Gastrocnemius medialis (tissue), 4 donors: ENCODE measurements around the gene PDSS1.

Experiments used
- POLR2A ChIP-seq, 2 donors: fragments of 450-650 bp; IDR thresholded peaks; one replicate each; pipeline ENCODE4 v1.6.1; 2017; ENCODE audit warnings: antibody characterized with exemption in 2 of 2, mild to moderate bottlenecking in 2 of 2, moderate library complexity in 2 of 2
- TF ChIP-seq, protein P1 (sequence below), 5 experiments: fragments of 450-650 bp in 3 of 5; fragments of 200-600 bp in 2 of 5; sonication (generic) in 2 of 5; IDR thresholded peaks in 4 of 5; conservative IDR thresholded peaks in 1 of 5; 1 replicate in 4 of 5; 2 replicates in 1 of 5; pipeline ENCODE4 v1.5.1; 2016 to 2019; ENCODE audit warnings: antibody characterized with exemption in 5 of 5, mild to moderate bottlenecking in 3 of 5, moderate library complexity in 3 of 5

GRCh38 chr10:26682931-26683330, 14.6 kb upstream of the PDSS1 start:
- TF ChIP-seq POLR2A (IDR thresholded peaks at IDR 0.05), result no peak
- TF ChIP-seq, protein P1, sequence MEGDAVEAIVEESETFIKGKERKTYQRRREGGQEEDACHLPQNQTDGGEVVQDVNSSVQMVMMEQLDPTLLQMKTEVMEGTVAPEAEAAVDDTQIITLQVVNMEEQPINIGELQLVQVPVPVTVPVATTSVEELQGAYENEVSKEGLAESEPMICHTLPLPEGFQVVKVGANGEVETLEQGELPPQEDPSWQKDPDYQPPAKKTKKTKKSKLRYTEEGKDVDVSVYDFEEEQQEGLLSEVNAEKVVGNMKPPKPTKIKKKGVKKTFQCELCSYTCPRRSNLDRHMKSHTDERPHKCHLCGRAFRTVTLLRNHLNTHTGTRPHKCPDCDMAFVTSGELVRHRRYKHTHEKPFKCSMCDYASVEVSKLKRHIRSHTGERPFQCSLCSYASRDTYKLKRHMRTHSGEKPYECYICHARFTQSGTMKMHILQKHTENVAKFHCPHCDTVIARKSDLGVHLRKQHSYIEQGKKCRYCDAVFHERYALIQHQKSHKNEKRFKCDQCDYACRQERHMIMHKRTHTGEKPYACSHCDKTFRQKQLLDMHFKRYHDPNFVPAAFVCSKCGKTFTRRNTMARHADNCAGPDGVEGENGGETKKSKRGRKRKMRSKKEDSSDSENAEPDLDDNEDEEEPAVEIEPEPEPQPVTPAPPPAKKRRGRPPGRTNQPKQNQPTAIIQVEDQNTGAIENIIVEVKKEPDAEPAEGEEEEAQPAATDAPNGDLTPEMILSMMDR (IDR thresholded peaks at IDR 0.05 in 4 of 5, conservative IDR thresholded peaks at IDR 0.05 in 1 of 5), result no peak
